HUES48 (cell line): ENCODE measurements around the gene CELA2A.
"Not testable (repeated sequence)": the region's sequence is repeated elsewhere in the genome, so short reads cannot be mapped to it uniquely, and the experiment has no call there.

ENCODE experiments used
- H3K27ac ChIP-seq: one replicate; pipeline ENCODE4 v1.7.0; 2013; ENCODE audit warnings: low read depth, low read length, inconsistent platforms
- H3K27me3 ChIP-seq: 2 replicates; pipeline ENCODE4 v1.6.1; 2013; ENCODE audit warnings: mild to moderate bottlenecking, low read length; ENCODE audit not compliant: control insufficient read depth, insufficient read depth
- H3K36me3 ChIP-seq: 2 replicates; pipeline ENCODE4 v1.6.1; 2013; ENCODE audit warnings: low read length; ENCODE audit not compliant: control insufficient read depth, insufficient read depth
- H3K4me1 ChIP-seq: 2 replicates; pipeline ENCODE4 v1.6.1; 2013; ENCODE audit warnings: mild to moderate bottlenecking, low read length; ENCODE audit not compliant: control insufficient read depth, insufficient read depth
- H3K4me3 ChIP-seq: 2 replicates; pipeline ENCODE4 v1.5.1; 2013; ENCODE audit warnings: mild to moderate bottlenecking, low read depth, low read length
- H3K9ac ChIP-seq: 2 replicates; pipeline ENCODE4 v1.6.1; 2013; ENCODE audit warnings: mild to moderate bottlenecking, low read depth, low read length, moderate library complexity
- H3K9me3 ChIP-seq: 2 replicates; pipeline ENCODE4 v1.6.1; 2013; ENCODE audit warnings: low read length; ENCODE audit not compliant: control insufficient read depth, insufficient read depth

The CELA2A gene

DNA sequence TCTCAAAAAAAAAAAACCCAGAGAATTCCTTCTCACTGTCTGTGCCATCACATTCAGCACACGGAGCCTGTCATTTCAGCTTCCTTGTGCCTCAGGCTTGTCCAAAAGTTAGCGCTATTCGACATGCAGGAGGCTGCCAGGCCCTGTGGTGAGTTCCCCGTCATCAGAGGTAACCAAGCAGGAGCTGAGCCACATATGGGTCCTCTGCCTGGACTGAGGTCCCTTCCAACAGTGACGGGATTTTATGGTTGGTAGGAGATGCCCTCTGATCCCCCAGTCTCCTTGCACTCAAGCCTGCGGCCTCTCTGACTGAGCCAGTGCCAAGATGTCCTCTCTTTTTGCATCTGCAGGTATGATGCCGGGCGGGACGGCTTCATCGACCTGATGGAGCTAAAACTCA, 31.0 kb upstream of the CELA2A start:
- Histone ChIP-seq H3K36me3 (0 out of 2 replicates have a peak, but pooled peaks cover 3% of the 10 kb centered on the region), H3K9me3 (no peaks in the 10 kb centered on the region), H3K27ac (no peak overlapping the region), H3K9ac (no peak overlapping the region), H3K4me3 (no peak overlapping the region), H3K27me3 (no peaks in the 10 kb centered on the region), H3K4me1 (no peaks in the 10 kb centered on the region)

DNA sequence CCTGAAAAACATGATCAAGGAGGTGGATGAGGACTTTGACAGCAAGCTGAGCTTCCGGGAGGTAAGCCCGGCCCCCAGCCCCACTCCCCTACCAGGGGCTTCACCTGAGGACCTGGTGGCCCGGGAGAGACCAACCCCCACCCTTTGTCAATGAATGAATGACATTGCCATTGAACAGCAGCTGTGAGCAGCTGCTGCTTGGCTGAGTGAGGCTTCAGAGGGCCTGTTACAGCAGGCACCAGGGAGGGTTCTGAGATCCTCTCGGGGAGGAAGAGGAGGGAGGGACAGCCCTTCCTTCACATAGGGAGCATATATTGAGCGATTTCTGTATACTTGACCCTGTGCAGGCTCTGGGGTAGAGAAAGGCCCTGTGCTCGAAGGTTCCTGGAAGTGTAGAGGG, 30.6 kb upstream of the CELA2A start:
- no peaks in the 10 kb centered on the region for H3K9me3 ChIP-seq
- H3K27ac ChIP-seq: no peak overlapping the region
- H3K36me3 ChIP-seq: 0 out of 2 replicates have a peak, but pooled peaks cover 3% of the 10 kb centered on the region
- no peak overlapping the region for H3K9ac ChIP-seq
- no peak overlapping the region for H3K4me3 ChIP-seq
- no peaks in the 10 kb centered on the region for H3K27me3 ChIP-seq
- H3K4me1 ChIP-seq: no peaks in the 10 kb centered on the region

DNA sequence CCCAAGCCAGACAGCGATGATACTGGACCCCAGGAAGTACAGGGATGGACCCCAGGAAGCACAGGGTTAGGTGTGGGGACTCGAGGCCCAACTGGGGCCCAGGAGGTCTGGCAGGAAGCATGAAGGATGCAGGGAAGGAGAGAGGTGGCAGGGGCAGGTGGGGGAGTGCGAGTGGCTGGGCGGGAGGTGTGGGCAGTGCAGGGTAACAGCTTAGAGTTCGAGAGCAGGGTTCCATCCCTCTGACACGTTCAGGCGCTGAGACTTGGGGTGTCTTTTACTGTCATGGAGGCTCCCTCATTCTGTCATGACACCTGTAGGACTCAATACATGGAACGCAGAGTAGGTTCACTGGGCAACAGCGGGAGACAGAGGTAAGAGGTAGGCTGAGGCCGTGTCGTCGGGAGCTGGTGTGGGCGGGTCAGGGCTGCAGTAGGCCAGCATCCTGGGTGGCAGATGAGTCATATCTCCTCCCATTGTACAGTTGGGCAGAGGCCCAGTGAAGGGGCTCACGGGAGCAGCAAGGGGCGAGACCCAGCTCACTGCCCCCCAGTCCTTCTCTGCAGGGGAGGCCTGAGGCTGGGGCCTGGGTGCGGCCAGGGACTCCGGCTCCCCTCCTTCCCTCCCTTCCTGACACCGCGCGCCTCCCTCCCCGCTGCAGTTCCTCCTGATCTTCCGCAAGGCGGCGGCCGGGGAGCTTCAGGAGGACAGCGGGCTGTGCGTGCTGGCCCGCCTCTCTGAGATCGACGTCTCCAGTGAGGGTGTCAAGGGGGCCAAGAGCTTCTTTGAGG, 29.8 kb upstream of the CELA2A start:
- Histone ChIP-seq H3K27me3 (no peaks in the 10 kb centered on the region), H3K9ac (no peak overlapping the region), H3K4me1 (no peaks in the 10 kb centered on the region), H3K4me3 (no peak overlapping the region), H3K9me3 (no peaks in the 10 kb centered on the region), H3K27ac (no peak overlapping the region), H3K36me3 (0 out of 2 replicates have a peak, but pooled peaks cover 3% of the 10 kb centered on the region)

DNA sequence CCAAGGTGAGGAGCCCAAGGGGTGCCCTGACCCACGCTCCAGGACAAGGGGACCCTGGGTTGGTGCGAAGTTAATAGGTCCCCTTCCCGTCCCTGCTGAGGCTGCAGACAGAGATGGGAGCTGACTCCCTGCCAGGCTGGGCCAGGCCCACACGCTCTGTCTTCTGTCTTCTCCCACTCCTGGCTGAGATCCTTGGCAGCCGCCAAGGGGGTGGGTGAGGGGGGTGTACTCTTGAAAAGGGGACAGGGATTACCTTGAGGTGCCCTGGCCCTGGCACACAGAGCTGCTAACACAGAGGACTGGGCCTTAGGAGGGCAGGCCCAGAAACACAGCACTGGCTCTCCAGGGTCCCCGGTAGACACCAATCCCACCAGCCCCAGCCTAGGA, 29.3 kb upstream of the CELA2A start:
- no peak overlapping the region for H3K9ac ChIP-seq
- H3K36me3 ChIP-seq: 0 out of 2 replicates have a peak, but pooled peaks cover 3% of the 10 kb centered on the region
- no peaks in the 10 kb centered on the region for H3K9me3 ChIP-seq
- H3K4me3 ChIP-seq: no peak overlapping the region
- no peak overlapping the region for H3K27ac ChIP-seq
- no peaks in the 10 kb centered on the region for H3K4me1 ChIP-seq
- no peaks in the 10 kb centered on the region for H3K27me3 ChIP-seq

DNA sequence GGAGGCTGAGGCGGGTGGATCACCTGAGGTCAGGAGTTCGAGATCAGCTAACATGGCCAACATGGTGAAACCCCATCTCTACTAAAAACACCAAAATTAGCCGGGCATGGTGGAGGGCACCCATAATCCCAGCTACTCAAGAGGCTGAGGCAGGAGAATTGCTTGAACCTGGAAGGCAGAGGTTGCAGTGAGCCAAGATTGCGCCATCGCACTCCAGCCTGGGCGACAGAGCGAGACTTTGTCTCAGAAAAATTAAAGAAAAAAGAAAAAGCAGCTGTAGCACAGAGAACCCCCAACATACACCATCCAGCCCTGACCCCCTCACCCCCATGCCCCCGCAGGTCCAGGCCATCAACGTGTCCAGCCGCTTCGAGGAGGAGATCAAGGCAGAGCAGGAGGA, 28.3 kb upstream of the CELA2A start:
- not testable (repeated sequence) for H3K4me3 ChIP-seq, H3K9ac ChIP-seq, H3K27ac ChIP-seq, H3K27me3 ChIP-seq, H3K36me3 ChIP-seq, H3K4me1 ChIP-seq, H3K9me3 ChIP-seq

DNA sequence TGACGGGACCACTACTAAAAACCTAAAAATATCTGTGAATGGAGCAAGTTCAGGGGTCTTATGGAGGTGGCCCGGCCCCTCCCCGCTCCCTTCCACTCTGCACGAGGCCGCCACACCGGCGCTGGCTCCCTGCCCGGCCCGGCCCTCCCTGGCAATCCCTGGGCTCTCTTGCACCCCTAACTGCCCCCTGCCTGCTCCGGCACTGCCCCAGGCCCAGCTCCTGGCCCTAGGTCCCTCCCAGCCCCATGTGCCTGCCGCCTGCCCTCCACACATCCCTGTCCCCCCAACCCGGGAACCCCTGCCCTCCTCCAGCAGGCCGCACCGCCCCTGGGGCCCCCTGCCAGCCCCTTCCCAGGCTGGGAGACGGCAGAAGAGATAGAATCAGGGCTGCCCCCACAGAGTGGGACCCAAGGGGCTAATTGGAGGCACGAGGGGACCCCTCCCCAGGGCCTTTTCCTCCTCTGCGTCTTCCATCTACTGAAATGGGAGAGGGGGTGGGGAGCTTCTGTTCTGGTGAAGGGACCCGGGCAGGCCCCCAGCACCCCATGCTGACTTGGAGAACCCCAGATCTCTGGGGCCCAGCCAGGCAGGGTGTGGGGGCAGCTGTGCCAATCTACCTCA, 27.6 kb upstream of the CELA2A start:
- Histone ChIP-seq H3K9me3 (no peaks in the 10 kb centered on the region), H3K36me3 (0 out of 2 replicates have a peak, but pooled peaks cover 3% of the 10 kb centered on the region), H3K27ac (no peak overlapping the region), H3K27me3 (no peaks in the 10 kb centered on the region), H3K9ac (no peak overlapping the region), H3K4me3 (no peak overlapping the region), H3K4me1 (no peaks in the 10 kb centered on the region)

DNA sequence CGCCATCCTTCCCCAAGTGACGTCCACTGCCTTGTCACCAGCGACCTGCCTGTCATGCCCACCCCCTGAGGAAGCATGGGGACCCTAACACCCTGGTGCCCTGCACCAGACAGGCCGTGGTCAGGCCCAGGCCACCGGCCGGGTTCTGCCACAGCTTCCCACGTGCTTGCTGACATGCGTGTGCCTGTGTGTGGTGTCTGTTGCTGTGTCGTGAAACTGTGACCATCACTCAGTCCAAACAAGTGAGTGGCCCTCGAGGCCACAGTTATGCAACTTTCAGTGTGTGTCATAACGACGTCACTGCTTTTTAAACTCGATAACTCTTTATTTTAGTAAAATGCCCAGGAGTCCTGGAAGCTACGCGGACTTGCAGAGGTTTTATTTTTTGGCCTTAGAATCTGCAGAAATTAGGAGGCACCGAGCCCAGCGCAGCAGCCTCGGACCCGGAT, 26.8 kb upstream of the CELA2A start:
- no peaks in the 10 kb centered on the region for H3K9me3 ChIP-seq
- H3K4me3 ChIP-seq: no peak overlapping the region
- no peaks in the 10 kb centered on the region for H3K4me1 ChIP-seq
- H3K27ac ChIP-seq: no peak overlapping the region
- no peak overlapping the region for H3K9ac ChIP-seq
- no peaks in the 10 kb centered on the region for H3K27me3 ChIP-seq
- 0 out of 2 replicates have a peak, but pooled peaks cover 3% of the 10 kb centered on the region for H3K36me3 ChIP-seq

DNA sequence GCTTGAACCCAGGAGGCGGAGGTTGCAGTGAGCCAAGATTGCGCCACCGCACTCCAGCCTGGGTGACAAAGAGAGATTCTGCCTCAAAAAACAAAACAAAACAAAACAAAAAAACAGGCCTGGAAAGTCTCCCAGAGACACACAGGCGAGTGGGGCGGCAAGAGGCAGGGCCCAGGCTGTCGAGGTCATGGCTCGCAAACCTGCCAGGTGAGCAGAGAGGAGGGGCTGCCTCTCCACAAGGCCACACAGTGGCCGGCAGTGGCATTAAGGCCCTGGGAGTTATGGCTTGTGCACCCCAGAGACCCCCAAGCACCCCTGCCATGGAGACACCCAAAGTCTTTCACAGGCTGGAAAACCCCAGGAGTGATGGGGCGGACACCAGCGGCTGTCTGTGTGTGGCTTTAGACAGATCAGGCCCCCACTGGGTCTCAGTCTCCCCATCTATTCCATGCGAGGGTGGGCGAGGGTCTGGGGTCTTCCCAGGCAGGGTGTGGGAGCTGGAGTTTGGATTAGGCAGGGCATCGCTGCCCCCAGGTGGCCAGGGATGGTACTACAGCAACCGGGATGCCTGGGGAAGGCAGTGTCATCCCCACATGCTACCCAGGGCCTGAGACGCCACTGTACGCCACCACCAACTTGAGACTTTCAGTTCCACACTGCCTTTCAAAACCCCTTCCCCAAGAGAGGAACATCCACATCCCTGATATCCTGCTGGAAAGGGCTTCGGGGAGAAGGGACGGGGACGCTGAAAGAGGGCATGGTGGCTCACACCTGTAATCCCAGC, 25.6 kb upstream of the CELA2A start:
- Histone ChIP-seq H3K4me1 (no peaks in the 10 kb centered on the region), H3K27me3 (no peaks in the 10 kb centered on the region), H3K36me3 (0 out of 2 replicates have a peak, but pooled peaks cover 3% of the 10 kb centered on the region), H3K9me3 (no peaks in the 10 kb centered on the region), H3K27ac (no peak overlapping the region), H3K9ac (no peak overlapping the region), H3K4me3 (no peak overlapping the region)

DNA sequence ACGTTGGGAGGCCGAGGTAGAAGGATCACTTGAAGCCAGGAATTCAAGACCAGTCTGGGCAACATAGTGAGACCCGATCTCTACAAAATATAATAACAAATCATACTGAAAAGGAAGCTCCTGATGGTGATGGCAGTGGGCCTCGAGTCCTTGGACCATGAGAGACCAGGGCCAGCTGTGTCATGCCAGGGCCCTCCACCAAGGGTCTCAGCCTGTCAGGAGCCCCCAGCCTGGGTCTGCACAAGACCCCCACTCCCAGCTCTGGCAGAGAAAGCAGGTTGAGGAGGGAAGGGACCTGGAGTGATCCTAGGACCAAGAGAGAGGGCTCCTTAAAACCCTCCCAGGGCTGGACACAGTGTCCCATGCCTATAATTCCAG, 25.0 kb upstream of the CELA2A start:
- H3K9ac ChIP-seq: no peak overlapping the region
- H3K4me3 ChIP-seq: no peak overlapping the region
- H3K4me1 ChIP-seq: no peaks in the 10 kb centered on the region
- H3K36me3 ChIP-seq: no peaks in the 10 kb centered on the region
- no peaks in the 10 kb centered on the region for H3K9me3 ChIP-seq
- H3K27ac ChIP-seq: no peak overlapping the region
- H3K27me3 ChIP-seq: no peaks in the 10 kb centered on the region

DNA sequence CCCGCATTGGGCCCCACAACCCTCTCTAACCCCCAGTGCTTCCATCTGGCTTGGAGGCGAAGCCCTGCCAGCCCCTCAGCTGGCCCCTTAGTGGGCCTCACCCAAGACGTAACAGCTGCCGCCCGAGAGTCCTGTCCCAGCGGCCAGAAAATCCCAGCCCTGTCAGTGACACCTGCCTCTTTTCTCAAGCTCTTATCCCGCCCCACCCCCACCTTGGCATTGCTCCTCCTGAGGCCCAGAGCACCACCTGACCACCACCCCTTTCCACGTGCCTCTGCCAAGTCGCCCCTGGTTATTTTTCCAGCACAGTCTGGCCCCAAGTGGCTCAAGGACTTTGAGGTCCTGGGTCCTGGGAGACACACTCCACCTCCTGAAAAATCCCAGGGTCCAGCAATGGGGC, 24.2 kb upstream of the CELA2A start:
- no peak overlapping the region for H3K4me3 ChIP-seq
- H3K9ac ChIP-seq: no peak overlapping the region

DNA sequence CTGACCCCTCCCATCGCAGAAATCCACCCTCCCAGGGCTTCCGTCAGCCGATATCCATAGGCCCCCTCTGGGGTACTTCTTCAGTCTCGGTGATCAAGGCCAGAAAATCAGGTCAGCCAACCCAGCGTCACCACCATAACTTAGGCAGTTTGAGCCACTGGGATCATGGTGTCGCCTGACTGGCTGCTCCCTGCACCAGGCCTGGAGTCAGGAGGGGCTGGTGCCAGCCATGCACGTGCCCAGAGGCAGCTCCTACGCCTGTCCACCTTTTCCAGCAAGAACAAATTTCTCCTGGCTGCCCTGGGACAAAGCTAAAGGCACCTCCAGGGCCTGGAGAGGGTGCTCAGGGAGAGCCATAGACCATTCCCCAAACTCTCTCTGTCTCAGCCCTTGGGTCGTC, 23.1 kb upstream of the CELA2A start:
- Histone ChIP-seq H3K9ac (no peak overlapping the region), H3K4me1 (no peaks in the 10 kb centered on the region)

More for the DNA sequence above, 24.2 kb upstream of the CELA2A start:
- H3K27me3 ChIP-seq: no peaks in the 10 kb centered on the region
- no peak overlapping the region for H3K27ac ChIP-seq
- no peaks in the 10 kb centered on the region for H3K9me3 ChIP-seq
- H3K36me3 ChIP-seq: no peaks in the 10 kb centered on the region
- H3K4me1 ChIP-seq: no peaks in the 10 kb centered on the region

More for the DNA sequence above, 23.1 kb upstream of the CELA2A start:
- no peak overlapping the region for H3K27ac ChIP-seq
- H3K4me3 ChIP-seq: no peak overlapping the region
- no peaks in the 10 kb centered on the region for H3K27me3 ChIP-seq
- no peaks in the 10 kb centered on the region for H3K36me3 ChIP-seq
- H3K9me3 ChIP-seq: no peaks in the 10 kb centered on the region
